CD14-positive monocyte (primary cell): ENCODE measurements around the gene MCF2L2. TPM values are rescaled to one million over a fixed set of nuclear protein-coding genes. Genes with fewer than 3 reads are reported as not detected.

Experiments
- DNase-seq, 3 donors: peaks; one replicate each; pipeline ENCODE4 v3.0.0-alpha.2; 2011 to 2022
- H2AFZ ChIP-seq: 2 replicates; pipeline ENCODE4 v1.6.0; 2012; ENCODE audit warnings: mild to moderate bottlenecking, low read depth, low read length, inconsistent platforms; ENCODE audit not compliant: insufficient read depth, poor library complexity, severe bottlenecking
- H3K27ac ChIP-seq, 2 donors: 1 replicate in 1 of 2; 2 replicates in 1 of 2; pipeline ENCODE4 v1.5.1; 2012 to 2013; ENCODE audit warnings: low read length in 2 of 2, control low read depth in 1 of 2, inconsistent platforms in 1 of 2, low read depth in 1 of 2, mild to moderate bottlenecking in 1 of 2
- H3K27me3 ChIP-seq, 2 donors: one replicate each; pipeline versions ENCODE4 v1.6.0 to v1.6.1; 2011 to 2013; ENCODE audit warnings: low read length in 2 of 2; ENCODE audit not compliant: control insufficient read depth in 2 of 2, insufficient read depth in 2 of 2
- H3K36me3 ChIP-seq, 2 donors: replicated peaks in 1 of 2; 1 replicate in 1 of 2; 2 replicates in 1 of 2; pipeline versions ENCODE4 v1.5.1 to v1.6.1; 2012 to 2013; ENCODE audit warnings: low read length in 2 of 2, control low read depth in 1 of 2, inconsistent platforms in 1 of 2, mild to moderate bottlenecking in 1 of 2; ENCODE audit not compliant: insufficient read depth in 2 of 2, control insufficient read depth in 1 of 2
- H3K4me1 ChIP-seq, 2 donors: 1 replicate in 1 of 2; 2 replicates in 1 of 2; pipeline versions ENCODE4 v1.5.1 to v1.6.1; 2012 to 2013; ENCODE audit warnings: low read length in 2 of 2, control low read depth in 1 of 2, inconsistent platforms in 1 of 2, mild to moderate bottlenecking in 1 of 2, moderate library complexity in 1 of 2; ENCODE audit not compliant: insufficient read depth in 2 of 2, control insufficient read depth in 1 of 2
- H3K4me2 ChIP-seq: replicated peaks from 2 replicates; pipeline ENCODE3; 2012; ENCODE audit warnings: low read length, moderate library complexity, mild to moderate bottlenecking; ENCODE audit not compliant: poor library complexity, severe bottlenecking; ENCODE audit errors: extremely low read depth
- H3K4me3 ChIP-seq, 3 experiments: fragments of 200-600 bp in 1 of 3; sonication (generic) in 1 of 3; replicated peaks in 1 of 3; 1 replicate in 2 of 3; 2 replicates in 1 of 3; pipeline ENCODE4 v1.5.1; 2011 to 2013; ENCODE audit warnings: low read length in 3 of 3, mild to moderate bottlenecking in 3 of 3, control low read depth in 2 of 3, low read depth in 2 of 3, inconsistent platforms in 1 of 3, moderate library complexity in 1 of 3
- H3K79me2 ChIP-seq: 2 replicates; pipeline ENCODE4 v1.6.0; 2012; ENCODE audit warnings: mild to moderate bottlenecking, control low read depth, inconsistent platforms, low read length, moderate library complexity; ENCODE audit not compliant: insufficient read depth
- H3K9ac ChIP-seq: 2 replicates; pipeline ENCODE4 v1.6.0; 2017; ENCODE audit warnings: low read length, mild to moderate bottlenecking; ENCODE audit not compliant: insufficient read depth, poor library complexity, severe bottlenecking
- H3K9me3 ChIP-seq, 2 donors: replicated peaks in 1 of 2; 1 replicate in 1 of 2; 2 replicates in 1 of 2; pipeline versions ENCODE4 v1.5.1 to v1.6.1; 2012 to 2013; ENCODE audit warnings: low read length in 2 of 2, control low read depth in 1 of 2; ENCODE audit not compliant: control insufficient read depth in 1 of 2, insufficient read depth in 1 of 2
- H4K20me1 ChIP-seq: 2 replicates; pipeline ENCODE4 v1.6.0; 2012; ENCODE audit warnings: mild to moderate bottlenecking, low read length, control low read depth, moderate library complexity; ENCODE audit not compliant: insufficient read depth
- H3K27ac Mint-ChIP-seq, 7 donors: one replicate each; pipeline ENCODE4 v1.8.0; 2020; ENCODE audit warnings: mild to moderate bottlenecking in 7 of 7, mixed read lengths in 7 of 7, moderate library complexity in 6 of 7, inconsistent platforms in 2 of 7
- H3K27me3 Mint-ChIP-seq, 3 donors: one replicate each; pipeline ENCODE4 v1.8.0; 2021 to 2022; ENCODE audit warnings: low read depth in 3 of 3, mild to moderate bottlenecking in 3 of 3, mixed read lengths in 3 of 3, moderate library complexity in 3 of 3, inconsistent platforms in 1 of 3
- H3K36me3 Mint-ChIP-seq, 2 donors: one replicate each; pipeline ENCODE4 v1.8.0; 2020; ENCODE audit warnings: mixed read lengths in 2 of 2, inconsistent platforms in 1 of 2, mild to moderate bottlenecking in 1 of 2
- H3K4me1 Mint-ChIP-seq: one replicate; pipeline ENCODE4 v1.8.0; 2020; ENCODE audit warnings: mild to moderate bottlenecking, mixed read lengths
- H3K4me3 Mint-ChIP-seq, 2 donors: one replicate each; pipeline ENCODE4 v1.8.0; 2020; ENCODE audit warnings: mild to moderate bottlenecking in 2 of 2, mixed read lengths in 2 of 2, moderate library complexity in 1 of 2
- H3K9me3 Mint-ChIP-seq, 7 donors: one replicate each; pipeline ENCODE4 v1.8.0; 2020 to 2022; ENCODE audit warnings: mixed read lengths in 7 of 7, mild to moderate bottlenecking in 6 of 7, moderate library complexity in 6 of 7, inconsistent platforms in 2 of 7
- CTCF ChIP-seq: fragments of 200-600 bp; IDR thresholded peaks from one replicate; pipeline ENCODE4 v1.8.0; 2022; ENCODE audit warnings: antibody characterized with exemption, mild to moderate bottlenecking
- WGBS: methylation state at CpG from one replicate; pipeline ENCODE4 v1.1.5; 2013; ENCODE audit warnings: missing lambda C conversion rate; ENCODE audit not compliant: insufficient coverage; 5-methylcytosine and 5-hydroxymethylcytosine counted together
- intact Hi-C, 2 donors: fragments of 100-400 bp; cut with micrococcal nuclease; formaldehyde crosslinking; loops; one replicate each; pipeline versions ENCODE4 v1.15.0 to v1.15.1; 2023
- polyA plus RNA-seq, 3 donors: library from polyadenylated mRNA; depleted of rRNA in 1 of 3; unstranded in 2 of 3; stranded (reverse) in 1 of 3; fragments of 300-500 nt in 2 of 3; fragments of >200 nt in 1 of 3; fragmentation: Illumina TruSeq in 2 of 3; gene quantifications; 1 replicate in 2 of 3; 2 replicates in 1 of 3; pipeline ENCODE4 v1.2.3, GENCODE V29; 2012 to 2021

Gene MCF2L2
- polyA plus RNA-seq, 3 donors = 0.01 to 0.13 TPM; not detected in 1

- Histone ChIP-seq H3K27me3 (no peaks in the 10 kb centered on the region), H3K36me3 (no peaks in the 10 kb centered on the region), H3K9ac (no peak overlapping the region), H2AFZ (no peak overlapping the region), H3K27ac (no peak overlapping the region), H3K4me3 (no peak overlapping the region), H3K9me3 (no peaks in the 10 kb centered on the region), H3K4me1 (no peaks in the 10 kb centered on the region), H4K20me1 (no peaks in the 10 kb centered on the region), H3K79me2 (no peaks in the 10 kb centered on the region), H3K4me2 (no peak overlapping the region)
- intact Hi-C loops = no loop called here
- Mint-ChIP-seq H3K27ac (no peak overlapping the region), H3K9me3 (no peaks in the 10 kb centered on the region), H3K36me3 (no peaks in the 10 kb centered on the region), H3K27me3 (no peaks in the 10 kb centered on the region), H3K4me1 (peaks cover 4% of the 10 kb centered on the region), H3K4me3 (no peak overlapping the region)
- no peak for DNase-seq
- no peak for TF ChIP-seq CTCF
- 88% methylated on average over 1 of the region's 1 CpG for WGBS
Measured at GRCh38 chr3:183329543-183329942, 98.9 kb downstream of the MCF2L2 start.

- H3K4me1 Mint-ChIP-seq = peaks cover 4% of the 10 kb centered on the region
- Histone ChIP-seq H3K36me3 (no peaks in the 10 kb centered on the region), H3K4me2 (no peak overlapping the region), H3K4me3 (no peak overlapping the region), H3K27me3 (no peaks in the 10 kb centered on the region), H3K27ac (no peak overlapping the region), H3K9me3 (no peaks in the 10 kb centered on the region), H4K20me1 (no peaks in the 10 kb centered on the region), H2AFZ (no peak overlapping the region), H3K4me1 (no peaks in the 10 kb centered on the region), H3K79me2 (no peaks in the 10 kb centered on the region), H3K9ac (no peak overlapping the region)
- no peak overlapping the region for H3K27ac Mint-ChIP-seq
- H3K36me3 Mint-ChIP-seq = no peaks in the 10 kb centered on the region
- no peak for DNase-seq
- H3K4me3 Mint-ChIP-seq = no peak overlapping the region
- intact Hi-C loops = no loop called here
- TF ChIP-seq CTCF = no peak
- no CpG with 5 or more reads among the region's 1 CpG for WGBS
- no peaks in the 10 kb centered on the region for H3K9me3 Mint-ChIP-seq
- H3K27me3 Mint-ChIP-seq = peaks cover 0 to 2% (median 0%) of the 10 kb centered on the region in 3 donors
Measured at GRCh38 chr3:183328823-183329222, 99.6 kb downstream of the MCF2L2 start.
